HUES48 (cell line): ENCODE results near the gene SFRP5.

Experiments used
- H3K27ac ChIP-seq: one replicate; pipeline ENCODE4 v1.7.0; 2013; ENCODE audit warnings: low read depth, low read length, inconsistent platforms
- H3K27me3 ChIP-seq: 2 replicates; pipeline ENCODE4 v1.6.1; 2013; ENCODE audit warnings: mild to moderate bottlenecking, low read length; ENCODE audit not compliant: control insufficient read depth, insufficient read depth
- H3K36me3 ChIP-seq: 2 replicates; pipeline ENCODE4 v1.6.1; 2013; ENCODE audit warnings: low read length; ENCODE audit not compliant: control insufficient read depth, insufficient read depth
- H3K4me1 ChIP-seq: 2 replicates; pipeline ENCODE4 v1.6.1; 2013; ENCODE audit warnings: mild to moderate bottlenecking, low read length; ENCODE audit not compliant: control insufficient read depth, insufficient read depth
- H3K4me3 ChIP-seq: 2 replicates; pipeline ENCODE4 v1.5.1; 2013; ENCODE audit warnings: mild to moderate bottlenecking, low read depth, low read length
- H3K9ac ChIP-seq: 2 replicates; pipeline ENCODE4 v1.6.1; 2013; ENCODE audit warnings: mild to moderate bottlenecking, low read depth, low read length, moderate library complexity
- H3K9me3 ChIP-seq: 2 replicates; pipeline ENCODE4 v1.6.1; 2013; ENCODE audit warnings: low read length; ENCODE audit not compliant: control insufficient read depth, insufficient read depth

Gene SFRP5, protein sequence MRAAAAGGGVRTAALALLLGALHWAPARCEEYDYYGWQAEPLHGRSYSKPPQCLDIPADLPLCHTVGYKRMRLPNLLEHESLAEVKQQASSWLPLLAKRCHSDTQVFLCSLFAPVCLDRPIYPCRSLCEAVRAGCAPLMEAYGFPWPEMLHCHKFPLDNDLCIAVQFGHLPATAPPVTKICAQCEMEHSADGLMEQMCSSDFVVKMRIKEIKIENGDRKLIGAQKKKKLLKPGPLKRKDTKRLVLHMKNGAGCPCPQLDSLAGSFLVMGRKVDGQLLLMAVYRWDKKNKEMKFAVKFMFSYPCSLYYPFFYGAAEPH

DNA sequence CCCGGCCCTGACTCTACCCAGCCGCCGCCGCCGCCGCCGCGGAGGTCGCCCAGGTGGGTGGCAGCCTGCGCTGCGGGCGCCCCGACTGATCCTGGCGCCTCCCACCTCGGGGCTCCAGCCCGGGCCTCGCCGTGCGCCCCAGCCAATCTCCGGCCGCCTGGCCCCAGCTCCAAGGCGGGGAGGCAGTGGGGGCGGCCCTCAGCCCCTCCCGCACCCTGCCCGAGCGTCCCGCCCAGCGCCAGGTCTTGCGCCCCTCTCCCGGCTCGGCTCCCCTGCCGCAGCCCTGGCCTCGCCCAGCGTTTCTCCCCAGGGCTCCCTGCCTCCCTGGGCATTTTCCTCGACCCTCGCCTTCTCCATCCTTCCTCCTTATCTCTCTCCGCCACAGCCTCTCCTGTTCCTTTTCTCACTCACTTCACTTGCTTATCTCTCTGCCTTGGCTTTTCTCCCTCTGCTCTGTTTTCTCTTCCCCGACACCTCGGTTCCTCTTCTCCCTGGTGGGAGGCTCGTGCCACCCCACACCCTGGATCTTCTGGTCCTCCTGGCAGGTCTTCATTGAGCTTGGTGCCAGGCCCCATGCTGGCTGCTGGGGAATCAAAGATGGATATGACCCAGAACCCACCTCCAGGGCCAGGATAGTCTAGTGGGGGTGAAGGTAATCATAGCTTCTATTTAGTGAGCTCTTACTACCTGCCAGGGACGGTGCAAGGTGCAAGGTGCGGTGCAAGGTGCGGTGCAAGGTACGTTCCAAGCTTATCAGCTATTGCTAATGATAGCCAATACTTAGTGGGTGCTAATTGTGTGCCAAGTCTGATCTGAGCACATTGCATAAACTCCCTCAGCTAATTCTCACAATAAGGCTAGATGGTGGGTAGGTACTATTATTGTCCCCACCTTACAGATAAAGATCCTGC, at the start of gene SFRP5:
SFRP5 (minus strand) TSS at position 87 of the 911 bp plus-strand sequence. CDS start 166 bp downstream, outside the sequence.
- H3K4me1 ChIP-seq: peaks cover 13% of the 10 kb centered on the region; the same call in 1 of the 2 replicates
- H3K4me3 ChIP-seq: peak within 1 kb of the TSS; percentile 74
- H3K9me3 ChIP-seq: no peaks in the 10 kb centered on the region
- no peaks in the 10 kb centered on the region for H3K36me3 ChIP-seq
- H3K27me3 ChIP-seq: peaks cover 51% of the 10 kb centered on the region
- H3K9ac ChIP-seq: peak within 1 kb of the TSS; percentile 51; the same call in 1 of the 2 replicates
- H3K27ac ChIP-seq: no peak within 1 kb of the TSS

DNA sequence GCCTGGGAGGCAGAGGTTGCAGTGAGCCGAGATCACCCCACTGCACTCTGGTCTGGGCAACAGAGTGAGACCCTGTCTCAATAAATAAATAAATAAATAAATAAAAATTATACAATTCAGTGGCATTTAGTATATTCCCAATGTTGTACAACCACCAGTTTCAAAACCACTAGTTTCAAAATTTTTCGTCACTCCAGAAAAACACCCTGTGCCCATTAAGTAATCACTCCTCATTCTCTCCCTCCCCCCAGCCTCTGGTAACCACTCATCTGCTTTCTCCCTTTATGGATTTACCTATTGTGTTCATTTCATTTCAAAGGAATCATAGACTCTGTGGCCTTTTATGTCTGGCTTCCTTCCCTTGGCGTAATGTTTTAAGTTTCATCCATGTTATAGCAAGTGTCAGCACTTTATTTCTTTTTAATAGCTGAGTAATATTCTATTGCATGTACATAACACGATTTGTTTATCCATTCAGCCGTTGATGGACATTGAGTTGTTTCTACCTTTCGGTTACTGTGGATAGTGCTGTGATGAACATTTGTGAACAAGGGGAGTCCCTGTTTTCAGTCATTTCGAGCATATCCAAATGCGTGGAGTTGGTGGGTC, 48.4 kb upstream of the SFRP5 start:
- Histone ChIP-seq H3K27ac (no peak overlapping the region), H3K4me1 (peaks cover 11% of the 10 kb centered on the region), H3K36me3 (no peaks in the 10 kb centered on the region), H3K9me3 (no peaks in the 10 kb centered on the region), H3K4me3 (no peak overlapping the region), H3K27me3 (no peaks in the 10 kb centered on the region), H3K9ac (no peak overlapping the region)

DNA sequence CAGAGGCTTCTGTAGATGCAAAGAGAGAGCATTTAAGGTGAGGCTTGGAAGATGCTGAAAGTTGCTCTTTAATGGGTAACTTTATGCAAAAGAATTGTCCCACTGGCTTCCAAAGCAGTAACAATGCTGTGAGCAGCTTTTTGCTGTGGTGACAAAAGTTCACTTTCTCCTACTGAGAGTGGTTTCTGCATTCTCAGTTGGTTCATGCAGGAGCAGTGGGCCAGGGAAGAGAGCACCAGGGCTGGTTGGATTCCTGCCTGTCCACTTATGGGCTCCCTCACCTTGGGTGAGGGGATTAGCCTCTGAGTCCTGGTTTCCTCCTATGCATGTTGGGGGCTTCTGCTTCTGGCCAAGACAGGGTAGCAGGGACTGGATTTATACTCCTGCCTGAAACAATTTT, 46.8 kb upstream of the SFRP5 start:
- H3K9ac ChIP-seq: no peak overlapping the region
- H3K27me3 ChIP-seq: no peaks in the 10 kb centered on the region
- H3K36me3 ChIP-seq: no peaks in the 10 kb centered on the region
- no peak overlapping the region for H3K4me3 ChIP-seq
- no peak overlapping the region for H3K27ac ChIP-seq
- no peaks in the 10 kb centered on the region for H3K9me3 ChIP-seq
- H3K4me1 ChIP-seq: peaks cover 11% of the 10 kb centered on the region

DNA sequence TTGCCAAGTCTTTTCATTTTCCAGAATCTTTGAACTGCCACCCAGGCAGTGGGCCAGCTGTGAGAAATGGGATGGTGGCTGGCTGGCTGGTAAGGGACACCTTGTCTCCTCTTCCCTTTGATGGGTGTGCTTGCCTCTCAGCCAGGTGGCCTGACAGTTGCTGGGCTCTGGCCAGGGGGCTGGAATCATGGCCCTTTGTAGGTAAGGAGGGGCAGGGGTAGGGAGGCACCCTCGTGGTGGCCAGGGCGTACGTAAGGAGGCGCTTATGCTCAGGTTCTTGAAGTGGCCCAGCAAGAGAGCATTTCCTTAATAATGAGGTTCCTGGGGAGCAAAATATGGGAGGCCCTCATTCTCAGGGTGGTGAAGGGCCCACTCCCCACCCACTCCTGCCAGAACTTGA, 44.8 kb upstream of the SFRP5 start:
- H3K9ac ChIP-seq: no peak overlapping the region
- H3K4me3 ChIP-seq: no peak overlapping the region
- no peak overlapping the region for H3K27ac ChIP-seq
- H3K4me1 ChIP-seq: peaks cover 8% of the 10 kb centered on the region
- no peaks in the 10 kb centered on the region for H3K27me3 ChIP-seq
- H3K36me3 ChIP-seq: no peaks in the 10 kb centered on the region
- H3K9me3 ChIP-seq: no peaks in the 10 kb centered on the region

DNA sequence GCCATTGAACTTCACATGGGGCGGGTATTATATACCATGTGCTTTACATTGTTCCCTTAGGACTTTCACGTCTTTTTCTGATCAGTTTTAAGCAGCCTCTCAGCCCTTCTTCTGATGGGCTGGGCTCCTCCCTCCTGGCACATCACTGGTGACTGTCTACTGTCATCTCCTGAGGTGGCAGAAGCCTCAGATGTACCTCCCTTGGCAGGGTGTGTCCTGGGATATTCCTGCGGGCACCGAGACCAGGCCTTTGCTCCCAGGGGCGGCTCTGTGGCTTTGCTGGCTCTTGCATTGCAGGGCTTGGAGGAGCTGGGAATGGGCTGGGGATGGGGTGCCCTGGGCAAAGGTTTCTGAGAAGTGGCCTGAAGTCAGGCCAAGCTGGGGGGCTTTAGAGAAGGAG, 43.2 kb upstream of the SFRP5 start:
- Histone ChIP-seq H3K27me3 (no peaks in the 10 kb centered on the region), H3K9ac (no peak overlapping the region), H3K36me3 (no peaks in the 10 kb centered on the region), H3K27ac (no peak overlapping the region), H3K4me1 (0 out of 2 replicates have a peak, but pooled peaks cover 3% of the 10 kb centered on the region), H3K4me3 (no peak overlapping the region), H3K9me3 (no peaks in the 10 kb centered on the region)

DNA sequence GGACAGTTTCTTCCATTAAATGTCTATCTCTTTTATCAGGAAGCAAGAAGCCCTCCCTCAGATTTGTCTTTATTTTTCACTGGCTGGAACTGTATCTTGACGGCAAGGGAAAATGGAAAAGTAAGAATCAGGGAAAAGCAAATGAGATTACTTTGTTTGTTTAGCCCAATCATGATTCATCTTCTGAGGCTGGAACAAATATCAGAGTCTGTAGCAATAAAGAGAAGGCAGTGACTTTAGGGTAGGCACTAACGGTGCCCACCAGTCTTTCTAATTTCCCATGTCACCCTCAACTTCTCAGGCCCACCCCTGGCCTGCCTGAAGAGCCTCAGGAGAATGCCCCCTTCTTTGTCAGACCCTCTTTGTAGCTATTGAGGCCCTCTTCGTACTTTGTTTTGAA, 41.5 kb upstream of the SFRP5 start:
- H3K4me1 ChIP-seq: 0 out of 2 replicates have a peak, but pooled peaks cover 3% of the 10 kb centered on the region
- no peaks in the 10 kb centered on the region for H3K9me3 ChIP-seq
- H3K9ac ChIP-seq: no peak overlapping the region
- H3K4me3 ChIP-seq: no peak overlapping the region
- H3K27ac ChIP-seq: no peak overlapping the region
- H3K36me3 ChIP-seq: no peaks in the 10 kb centered on the region
- no peaks in the 10 kb centered on the region for H3K27me3 ChIP-seq

DNA sequence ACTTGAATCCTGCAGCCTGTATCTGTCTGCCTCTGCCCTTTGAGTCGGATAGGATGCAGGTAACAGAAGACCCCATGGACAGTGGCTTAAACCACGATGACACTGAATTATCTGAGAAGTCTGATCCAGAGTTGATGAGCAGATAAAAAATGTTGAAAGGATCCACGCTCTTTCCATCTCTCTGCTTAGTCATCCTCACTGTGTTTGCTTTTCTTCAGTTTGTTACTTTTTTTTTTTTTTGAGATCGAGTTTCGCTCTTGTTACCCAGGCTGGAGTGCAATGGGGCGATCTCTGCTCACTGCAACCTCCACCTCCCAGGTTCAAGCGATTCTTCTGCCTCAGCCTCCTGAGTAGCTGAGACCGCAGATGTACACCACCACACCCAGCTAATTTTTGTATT, 40.9 kb upstream of the SFRP5 start:
- H3K27me3 ChIP-seq: no peaks in the 10 kb centered on the region
- H3K36me3 ChIP-seq: no peaks in the 10 kb centered on the region
- no peak overlapping the region for H3K4me3 ChIP-seq
- no peaks in the 10 kb centered on the region for H3K9me3 ChIP-seq
- H3K9ac ChIP-seq: no peak overlapping the region
- 0 out of 2 replicates have a peak, but pooled peaks cover 3% of the 10 kb centered on the region for H3K4me1 ChIP-seq
- H3K27ac ChIP-seq: no peak overlapping the region

DNA sequence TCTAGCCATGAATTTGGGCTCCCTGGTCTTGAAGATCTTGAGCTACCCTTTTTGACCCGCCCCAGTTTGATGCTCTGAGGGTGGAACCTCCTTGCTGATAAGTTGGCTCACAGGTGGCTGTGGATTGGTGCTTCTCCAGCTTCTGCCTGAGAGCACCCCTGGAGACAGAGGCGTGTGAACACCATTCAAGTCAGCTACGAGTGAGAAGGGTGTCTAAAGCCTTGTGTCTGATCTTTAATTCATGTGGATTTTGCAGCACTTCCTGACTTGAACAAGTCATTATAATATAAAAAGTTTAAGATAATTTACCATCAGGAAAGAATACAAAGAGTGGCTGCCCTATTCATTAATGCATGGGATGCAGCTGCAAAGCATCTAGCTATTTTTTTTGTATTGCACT, 40.2 kb upstream of the SFRP5 start:
- Histone ChIP-seq H3K27me3 (no peaks in the 10 kb centered on the region), H3K4me3 (no peak overlapping the region), H3K27ac (no peak overlapping the region), H3K9ac (no peak overlapping the region), H3K4me1 (0 out of 2 replicates have a peak, but pooled peaks cover 3% of the 10 kb centered on the region), H3K9me3 (no peaks in the 10 kb centered on the region), H3K36me3 (no peaks in the 10 kb centered on the region)

DNA sequence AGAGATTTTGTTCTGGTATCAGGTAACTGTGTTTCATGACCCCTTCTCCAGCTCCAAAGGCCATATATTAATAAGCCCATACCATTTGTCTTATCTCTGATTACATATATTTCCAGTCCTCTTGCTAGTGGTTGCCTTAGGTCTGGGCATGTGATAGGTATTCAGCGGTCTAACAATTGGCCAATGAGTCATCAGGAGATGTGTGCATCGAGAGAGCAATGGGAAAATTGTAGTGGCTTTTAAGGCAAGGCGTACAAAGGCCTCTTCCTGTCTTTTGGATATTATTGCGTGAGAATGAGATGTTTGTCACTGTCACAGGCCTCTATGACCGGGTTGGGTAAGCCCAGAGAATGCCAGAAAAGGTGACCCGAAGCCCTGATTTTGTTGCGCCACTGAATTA, 38.6 kb upstream of the SFRP5 start:
- Histone ChIP-seq H3K36me3 (no peaks in the 10 kb centered on the region), H3K4me3 (no peak overlapping the region), H3K27ac (no peak overlapping the region), H3K9me3 (no peaks in the 10 kb centered on the region), H3K27me3 (no peaks in the 10 kb centered on the region), H3K9ac (no peak overlapping the region), H3K4me1 (peaks cover 12% of the 10 kb centered on the region)

DNA sequence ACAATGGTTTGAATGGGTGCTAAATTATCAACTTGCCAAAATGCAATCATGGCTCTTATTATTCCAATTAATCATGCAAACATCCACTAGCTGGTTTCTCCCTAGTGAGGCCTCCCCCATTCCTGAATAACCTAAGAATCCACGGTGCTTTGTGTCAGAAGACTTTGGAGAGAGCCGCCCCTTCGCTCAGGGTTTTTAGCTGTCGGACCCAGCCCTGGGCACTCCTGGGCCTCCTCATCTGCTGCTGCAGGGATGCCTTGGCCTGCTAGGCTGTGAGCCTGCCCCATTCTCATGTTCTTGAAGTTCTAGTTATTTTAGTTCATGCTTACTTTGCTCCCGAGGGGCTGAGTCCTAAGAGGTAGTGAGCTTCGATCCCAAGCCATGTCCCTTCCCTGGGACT, 34.1 kb upstream of the SFRP5 start:
- H3K9ac ChIP-seq: no peak overlapping the region

More for the DNA sequence above, 34.1 kb upstream of the SFRP5 start:
- Histone ChIP-seq H3K4me3 (no peak overlapping the region), H3K27ac (no peak overlapping the region), H3K27me3 (no peaks in the 10 kb centered on the region), H3K4me1 (peaks cover 13% of the 10 kb centered on the region), H3K36me3 (no peaks in the 10 kb centered on the region), H3K9me3 (no peaks in the 10 kb centered on the region)
